GM18861 (cell line): ENCODE results near the gene PEDS1.
A peak's percentile ranks its signal among the peaks of the same experiment; 100 is the strongest.
"Not testable (repeated sequence)": the region's sequence is repeated elsewhere in the genome, so short reads cannot be mapped to it uniquely, and the experiment has no call there.

Experiments
- ATAC-seq: cut with Tn5 transposase; IDR thresholded peaks from one replicate; pipeline ENCODE4 v1.9.1; 2021; ENCODE audit not compliant: unreplicated experiment

The PEDS1 gene

GRCh38 chr20:50153500-50154377, at the start of gene PEDS1:
PEDS1 (minus strand) TSS chr20:50153723; CDS start chr20:50153637, 86 bp downstream.
- ATAC-seq, result peak; percentile 88

DNA sequence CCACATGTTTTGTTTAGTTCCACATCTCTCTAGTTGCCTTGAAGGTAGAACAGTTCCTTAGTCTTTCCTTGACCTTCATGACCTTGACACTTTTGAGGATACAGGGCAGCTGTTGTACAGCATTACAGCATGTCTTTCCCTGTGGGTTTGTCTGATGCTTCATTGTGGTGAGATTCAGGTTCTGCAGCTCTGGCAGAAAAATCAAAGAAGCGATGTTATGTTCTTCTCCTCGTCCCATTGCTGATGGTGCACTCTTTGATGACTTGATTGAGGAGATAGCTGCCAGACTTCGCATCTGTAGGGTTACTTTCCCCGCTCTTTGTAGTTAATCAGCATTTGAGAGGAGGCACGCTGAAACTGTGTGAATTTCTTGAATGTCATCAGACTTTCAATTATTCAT, 49.2 kb upstream of the PEDS1 start:
- ATAC-seq, result no peak

DNA sequence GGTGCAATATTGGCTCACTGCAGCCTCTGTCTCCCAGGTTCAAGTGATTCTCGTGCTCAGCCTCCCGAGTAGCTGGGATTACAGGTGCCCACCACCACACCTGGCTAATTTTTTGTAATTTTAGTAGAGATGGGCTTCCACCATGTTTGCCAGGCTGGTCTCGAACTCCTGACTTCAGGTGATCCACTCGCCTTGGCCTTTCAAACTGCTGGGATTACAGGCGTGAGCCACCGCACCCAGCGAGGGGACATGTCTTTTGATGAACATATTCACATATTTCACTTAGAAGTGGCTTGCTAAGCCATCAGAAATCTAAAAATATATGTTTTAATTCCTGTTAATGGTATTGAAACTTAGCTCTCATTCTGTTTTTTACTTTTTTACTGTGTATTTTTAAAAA, 48.2 kb upstream of the PEDS1 start:
- not testable (repeated sequence) for ATAC-seq

- ATAC-seq, result no peak
Measured at GRCh38 chr20:50200482-50201104, 47.1 kb upstream of the PEDS1 start.

GRCh38 chr20:50199703-50200102, 46.2 kb upstream of the PEDS1 start:
- no peak for ATAC-seq

- no peak for ATAC-seq
Measured at GRCh38 chr20:50198716-50199115, 45.2 kb upstream of the PEDS1 start.

DNA sequence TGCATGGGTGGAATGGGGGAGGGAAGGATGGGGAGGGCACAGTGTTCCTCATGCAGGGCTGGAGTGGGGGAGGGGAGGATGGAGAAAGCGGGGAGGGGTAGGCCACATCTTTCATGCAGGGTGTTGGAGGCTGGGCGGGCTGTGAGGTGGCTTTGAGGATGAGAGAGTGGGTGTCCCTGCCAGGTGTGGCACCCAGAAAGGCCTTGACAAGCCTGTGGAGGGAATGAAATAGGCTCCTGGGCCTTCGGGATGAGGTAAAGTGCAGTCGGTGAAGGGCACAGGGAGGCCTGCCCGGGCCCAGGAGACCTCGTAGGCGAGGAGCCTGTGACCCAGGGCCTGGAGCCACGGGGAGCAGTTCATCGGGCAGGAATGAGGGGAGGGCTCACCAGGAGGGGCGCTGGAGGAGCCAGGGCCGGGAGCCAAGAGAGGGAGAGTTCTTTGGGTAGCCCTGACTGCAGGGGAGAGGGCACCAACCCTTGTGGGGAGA, 44.7 kb upstream of the PEDS1 start:
- ATAC-seq, result no peak

DNA sequence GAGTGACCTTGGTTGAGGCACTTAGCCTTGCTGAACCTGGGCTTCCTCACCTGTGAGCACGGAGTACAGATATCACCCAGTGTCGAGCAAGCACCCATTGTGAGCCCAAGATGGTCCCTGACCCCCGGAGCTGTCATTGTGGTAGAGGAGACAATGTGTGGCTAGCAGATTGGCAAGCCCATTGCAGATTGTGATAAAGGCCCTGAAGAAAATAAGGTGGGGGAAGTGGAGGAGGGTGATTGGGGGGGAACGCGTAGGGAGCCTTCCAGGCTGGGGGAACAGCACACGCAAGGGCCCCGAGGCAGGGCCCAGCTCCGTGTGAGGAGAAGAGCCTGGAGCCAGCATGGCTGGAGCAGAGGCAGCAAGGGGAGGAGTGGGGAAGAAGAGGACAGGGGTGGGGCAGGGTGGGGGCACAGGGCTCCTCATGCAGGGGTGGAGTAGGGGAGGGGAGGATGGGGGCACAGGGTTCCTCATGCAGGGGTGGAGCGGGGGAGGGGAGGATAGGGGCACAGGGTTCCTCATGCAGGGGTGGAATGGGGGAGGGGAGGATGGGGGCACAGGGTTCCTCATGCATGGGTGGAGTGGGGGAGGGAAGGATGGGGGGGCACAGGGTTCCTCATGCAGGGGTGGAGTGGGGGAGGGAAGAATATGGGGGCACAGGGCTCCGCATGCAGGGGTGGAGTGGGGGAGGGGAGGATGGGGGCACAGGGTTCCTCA, 44.1 kb upstream of the PEDS1 start:
- no peak for ATAC-seq

DNA sequence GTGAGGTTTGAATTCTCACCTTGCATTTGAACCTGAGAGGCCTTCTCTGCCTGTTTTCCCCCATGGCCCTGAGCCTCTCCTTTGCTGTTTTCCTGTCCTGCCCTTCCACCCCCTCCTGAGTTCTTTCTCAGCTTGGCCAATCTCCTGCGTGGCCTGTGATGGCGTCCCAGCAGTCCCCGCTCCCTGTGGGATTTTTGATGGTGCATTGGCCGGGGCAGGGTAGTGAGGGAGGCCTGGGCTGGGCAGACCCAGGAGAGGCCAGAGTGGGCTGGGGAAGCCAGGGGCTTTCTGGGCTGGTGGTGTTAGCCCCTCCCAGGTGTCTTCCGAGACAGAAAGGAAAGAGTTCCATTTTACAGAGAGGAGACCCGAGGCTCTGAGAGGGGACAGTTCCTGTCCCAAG, 43.4 kb upstream of the PEDS1 start:
- ATAC-seq, result no peak

DNA sequence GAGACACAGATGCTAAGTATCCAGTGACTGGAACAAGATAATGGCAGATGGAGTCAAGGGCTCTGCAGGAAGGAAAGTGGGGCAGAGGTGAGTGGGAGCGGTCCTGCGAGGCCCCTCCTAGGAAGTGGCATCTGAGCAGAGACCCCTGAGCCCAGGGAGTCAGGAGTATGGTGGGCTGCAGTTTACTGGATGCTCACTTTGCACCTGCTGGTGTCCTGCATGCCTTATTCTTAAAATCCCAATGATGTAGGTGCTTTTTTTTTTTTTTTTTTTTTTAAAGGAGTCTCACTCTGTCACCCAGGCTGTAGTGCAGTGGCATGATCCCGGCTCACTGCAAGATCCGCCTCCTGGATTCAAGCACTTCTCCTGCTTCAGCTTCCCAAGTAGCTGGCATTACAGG, 42.7 kb upstream of the PEDS1 start:
- ATAC-seq, result no peak

DNA sequence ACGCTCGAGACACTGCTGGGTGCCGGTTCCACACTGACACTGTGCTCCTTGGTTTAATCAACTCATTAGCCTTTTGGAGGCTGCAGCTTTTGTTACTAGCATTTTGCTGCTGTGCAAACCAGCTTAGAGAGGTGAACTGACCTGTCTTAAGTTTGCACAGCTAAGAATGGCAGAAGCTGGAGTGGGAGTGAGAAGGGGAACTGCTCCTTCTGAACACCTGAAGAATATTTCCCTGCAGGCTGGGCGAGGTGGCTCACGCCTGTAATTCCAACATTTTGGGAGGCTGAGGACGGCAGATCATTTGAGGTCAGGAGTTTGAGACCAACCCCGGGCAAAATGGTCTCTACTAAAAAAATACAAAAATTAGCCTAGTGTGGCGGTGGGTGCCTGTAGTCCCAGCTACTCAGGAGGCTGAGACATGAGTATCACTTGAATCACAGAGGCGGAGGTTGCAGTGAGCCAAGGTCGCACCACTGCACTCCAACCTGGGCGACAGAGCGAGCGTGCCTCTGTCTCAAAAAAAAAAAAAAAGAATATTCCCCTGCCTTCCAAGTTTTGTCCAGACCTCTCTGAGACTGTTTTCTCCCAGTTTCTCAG, 42.1 kb upstream of the PEDS1 start:
- ATAC-seq, result no peak

- no peak for ATAC-seq
Measured at GRCh38 chr20:50194831-50195523, 41.5 kb upstream of the PEDS1 start.

GRCh38 chr20:50194422-50194830, 40.9 kb upstream of the PEDS1 start:
- no peak for ATAC-seq

- no peak for ATAC-seq
Measured at GRCh38 chr20:50193836-50194421, 40.4 kb upstream of the PEDS1 start.

DNA sequence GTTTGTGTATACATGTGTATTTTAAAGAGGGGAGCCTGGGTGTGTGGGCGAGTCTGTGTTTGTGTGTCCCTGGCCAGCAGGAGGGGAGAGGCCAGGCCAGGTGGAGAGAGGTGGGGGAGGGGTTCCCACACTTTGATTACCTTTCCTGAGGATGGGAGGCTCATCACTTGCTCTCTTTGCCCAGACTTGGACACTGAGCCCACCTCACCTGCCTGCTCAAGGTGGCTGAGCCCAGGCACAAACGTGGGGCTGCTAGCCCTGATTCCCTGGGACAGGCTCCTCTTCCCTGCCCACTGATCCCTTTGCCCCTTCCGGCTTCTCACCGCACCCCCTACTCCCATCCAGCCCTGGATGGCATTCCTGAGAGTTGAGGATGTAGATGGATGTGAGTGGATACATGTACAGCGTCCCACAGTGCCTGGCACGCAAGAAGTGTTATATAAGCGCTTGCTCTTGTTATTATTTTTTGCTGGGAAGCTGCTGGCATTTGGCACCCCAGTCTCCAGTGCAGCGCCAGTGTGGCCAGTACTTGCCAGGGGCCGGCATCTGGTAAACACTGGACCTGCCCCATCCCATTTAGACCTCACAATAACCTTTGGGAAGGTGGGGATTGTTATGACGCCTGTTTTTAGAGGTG, 39.8 kb upstream of the PEDS1 start:
- no peak for ATAC-seq

- ATAC-seq, result no peak
Measured at GRCh38 chr20:50192364-50193198, 39.1 kb upstream of the PEDS1 start.

DNA sequence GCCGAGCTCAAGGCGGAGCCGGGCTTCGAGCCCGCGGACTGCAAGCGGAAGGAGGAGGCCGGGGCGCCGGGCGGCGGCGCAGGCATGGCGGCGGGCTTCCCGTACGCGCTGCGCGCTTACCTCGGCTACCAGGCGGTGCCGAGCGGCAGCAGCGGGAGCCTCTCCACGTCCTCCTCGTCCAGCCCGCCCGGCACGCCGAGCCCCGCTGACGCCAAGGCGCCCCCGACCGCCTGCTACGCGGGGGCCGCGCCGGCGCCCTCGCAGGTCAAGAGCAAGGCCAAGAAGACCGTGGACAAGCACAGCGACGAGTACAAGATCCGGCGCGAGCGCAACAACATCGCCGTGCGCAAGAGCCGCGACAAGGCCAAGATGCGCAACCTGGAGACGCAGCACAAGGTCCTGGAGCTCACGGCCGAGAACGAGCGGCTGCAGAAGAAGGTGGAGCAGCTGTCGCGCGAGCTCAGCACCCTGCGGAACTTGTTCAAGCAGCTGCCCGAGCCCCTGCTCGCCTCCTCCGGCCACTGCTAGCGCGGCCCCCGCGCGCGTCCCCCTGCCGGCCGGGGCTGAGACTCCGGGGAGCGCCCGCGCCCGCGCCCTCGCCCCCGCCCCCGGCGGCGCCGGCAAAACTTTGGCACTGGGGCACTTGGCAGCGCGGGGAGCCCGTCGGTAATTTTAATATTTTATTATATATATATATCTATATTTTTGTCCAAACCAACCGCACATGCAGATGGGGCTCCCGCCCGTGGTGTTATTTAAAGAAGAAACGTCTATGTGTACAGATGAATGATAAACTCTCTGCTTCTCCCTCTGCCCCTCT, 38.2 kb upstream of the PEDS1 start:
- no peak for ATAC-seq

DNA sequence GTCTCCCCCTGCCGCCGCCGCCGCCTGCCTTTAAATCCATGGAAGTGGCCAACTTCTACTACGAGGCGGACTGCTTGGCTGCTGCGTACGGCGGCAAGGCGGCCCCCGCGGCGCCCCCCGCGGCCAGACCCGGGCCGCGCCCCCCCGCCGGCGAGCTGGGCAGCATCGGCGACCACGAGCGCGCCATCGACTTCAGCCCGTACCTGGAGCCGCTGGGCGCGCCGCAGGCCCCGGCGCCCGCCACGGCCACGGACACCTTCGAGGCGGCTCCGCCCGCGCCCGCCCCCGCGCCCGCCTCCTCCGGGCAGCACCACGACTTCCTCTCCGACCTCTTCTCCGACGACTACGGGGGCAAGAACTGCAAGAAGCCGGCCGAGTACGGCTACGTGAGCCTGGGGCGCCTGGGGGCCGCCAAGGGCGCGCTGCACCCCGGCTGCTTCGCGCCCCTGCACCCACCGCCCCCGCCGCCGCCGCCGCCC, 37.6 kb upstream of the PEDS1 start:
- no peak for ATAC-seq
